ENCODE data around the gene GSDME. TPM values are rescaled to one million over a fixed set of nuclear protein-coding genes. Genes with fewer than 3 reads are reported as not detected.
A peak's percentile ranks its signal among the peaks of the same experiment; 100 is the strongest.
"Not testable (repeated sequence)": the region's sequence is repeated elsewhere in the genome, so short reads cannot be mapped to it uniquely, and the experiment has no call there.

The GSDME gene
- total RNA-seq, 1 experiment from 2014 or later, result 46.1 TPM

DNA sequence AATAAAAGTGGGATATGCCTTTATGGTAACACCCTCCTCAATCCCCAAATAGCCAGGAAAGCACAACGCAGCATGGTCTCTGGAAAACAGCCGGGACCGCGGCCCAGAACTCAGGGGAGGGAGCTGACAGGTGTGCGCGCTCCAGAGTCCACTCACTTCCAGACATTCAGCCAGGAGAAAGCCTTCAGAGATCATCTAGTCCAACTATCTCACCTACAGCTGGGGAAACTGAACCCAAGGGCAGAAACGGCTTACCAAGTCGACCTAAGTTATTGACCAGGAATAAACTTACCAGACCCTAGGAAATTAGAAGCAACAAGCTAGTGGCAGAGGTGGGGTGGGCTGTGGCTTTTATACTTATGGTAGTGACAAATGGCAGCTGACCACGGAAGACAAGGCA lies 16.4 kb downstream of the GSDME start:
- peaks cover 36% of the 10 kb centered on the region for H3K4me1 Mint-ChIP-seq (ENCODE audit: insufficient read depth, unreplicated experiment)
- TF ChIP-seq, protein P1, sequence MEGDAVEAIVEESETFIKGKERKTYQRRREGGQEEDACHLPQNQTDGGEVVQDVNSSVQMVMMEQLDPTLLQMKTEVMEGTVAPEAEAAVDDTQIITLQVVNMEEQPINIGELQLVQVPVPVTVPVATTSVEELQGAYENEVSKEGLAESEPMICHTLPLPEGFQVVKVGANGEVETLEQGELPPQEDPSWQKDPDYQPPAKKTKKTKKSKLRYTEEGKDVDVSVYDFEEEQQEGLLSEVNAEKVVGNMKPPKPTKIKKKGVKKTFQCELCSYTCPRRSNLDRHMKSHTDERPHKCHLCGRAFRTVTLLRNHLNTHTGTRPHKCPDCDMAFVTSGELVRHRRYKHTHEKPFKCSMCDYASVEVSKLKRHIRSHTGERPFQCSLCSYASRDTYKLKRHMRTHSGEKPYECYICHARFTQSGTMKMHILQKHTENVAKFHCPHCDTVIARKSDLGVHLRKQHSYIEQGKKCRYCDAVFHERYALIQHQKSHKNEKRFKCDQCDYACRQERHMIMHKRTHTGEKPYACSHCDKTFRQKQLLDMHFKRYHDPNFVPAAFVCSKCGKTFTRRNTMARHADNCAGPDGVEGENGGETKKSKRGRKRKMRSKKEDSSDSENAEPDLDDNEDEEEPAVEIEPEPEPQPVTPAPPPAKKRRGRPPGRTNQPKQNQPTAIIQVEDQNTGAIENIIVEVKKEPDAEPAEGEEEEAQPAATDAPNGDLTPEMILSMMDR (IDR thresholded peaks at IDR 0.05; ENCODE audit: unreplicated experiment), result no peak
- intact Hi-C loops (cut with micrococcal nuclease), result no loop called here
- peak overlapping the region; percentile 19 for H3K27ac Mint-ChIP-seq (ENCODE audit: low read depth, unreplicated experiment)
- peaks cover 9% of the 10 kb centered on the region for H3K36me3 Mint-ChIP-seq (ENCODE audit: insufficient read depth, unreplicated experiment)
- ChIA-PET POLR2A (interaction anchor here (1.2 to 3.7 kb wide), 8 partner anchors 11 to 164 kb away, joined by 3 to 60 read pairs (median 8); partner anchors contain the start of gene GSDME), CTCF (interaction anchor here (2.8 kb wide), 1 partner anchor 18 kb away, joined by 18 read pairs; no protein-coding TSS in a partner anchor)
- BruUV-seq (replicated peaks), result no TSS peak
- H3K27me3 Mint-ChIP-seq (ENCODE audit: insufficient read depth, unreplicated experiment), result no peaks in the 10 kb centered on the region
- H3K9me3 Mint-ChIP-seq (ENCODE audit: unreplicated experiment), result no peaks in the 10 kb centered on the region
- DNase-seq (ENCODE audit: unreplicated experiment), result no peak
- H3K4me3 Mint-ChIP-seq (ENCODE audit: unreplicated experiment), result no peak overlapping the region

GRCh38 chr7:24739306-24739705 lies 18.0 kb downstream of the GSDME start:
- ChIA-PET CTCF (interaction anchor here (0.7 kb wide), 1 partner anchor 92 kb away, joined by 3 read pairs; no protein-coding TSS in a partner anchor), POLR2A (no interaction called here)
- intact Hi-C loops (cut with micrococcal nuclease), result no loop called here
- H3K4me3 Mint-ChIP-seq (ENCODE audit: unreplicated experiment), result no peak overlapping the region
- H3K36me3 Mint-ChIP-seq (ENCODE audit: insufficient read depth, unreplicated experiment), result peaks cover 9% of the 10 kb centered on the region
- peaks cover 36% of the 10 kb centered on the region for H3K4me1 Mint-ChIP-seq (ENCODE audit: insufficient read depth, unreplicated experiment)
- TF ChIP-seq, protein P1 (IDR thresholded peaks at IDR 0.05; ENCODE audit: unreplicated experiment), result no peak
- H3K27ac Mint-ChIP-seq (ENCODE audit: low read depth, unreplicated experiment), result peak overlapping the region; percentile 19
- H3K27me3 Mint-ChIP-seq (ENCODE audit: insufficient read depth, unreplicated experiment), result no peaks in the 10 kb centered on the region
- no peak for DNase-seq (ENCODE audit: unreplicated experiment)
- no TSS peak for BruUV-seq (replicated peaks)
- no peaks in the 10 kb centered on the region for H3K9me3 Mint-ChIP-seq (ENCODE audit: unreplicated experiment)

DNA sequence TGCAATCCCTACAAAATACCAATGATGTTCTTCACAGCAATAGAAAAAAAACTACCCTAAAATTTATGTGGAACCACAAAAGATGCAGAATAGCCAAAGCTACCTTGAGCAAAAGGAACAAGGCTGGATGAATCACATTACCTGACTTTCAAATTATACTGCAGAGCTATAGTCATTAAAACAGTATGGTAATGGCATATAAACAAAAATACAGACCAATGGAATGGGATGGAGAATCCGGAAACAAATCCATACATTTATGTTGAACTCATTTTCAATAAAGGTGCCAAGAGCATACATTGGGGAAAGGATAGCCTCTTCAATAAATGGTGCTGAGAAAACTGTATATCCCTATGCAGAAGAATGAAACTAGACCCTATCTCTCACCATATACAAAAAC lies 18.7 kb downstream of the GSDME start:
- ChIA-PET POLR2A (interaction anchor here (0.6 kb wide), 1 partner anchor 1256 kb away, joined by 3 read pairs; no protein-coding TSS in a partner anchor), CTCF (interaction anchor here (0.8 kb wide), 1 partner anchor 15 kb away, joined by 3 read pairs; no protein-coding TSS in a partner anchor)
- H3K4me3 Mint-ChIP-seq (ENCODE audit: unreplicated experiment), result no peak overlapping the region
- H3K9me3 Mint-ChIP-seq (ENCODE audit: unreplicated experiment), result no peaks in the 10 kb centered on the region
- TF ChIP-seq, protein P1 (IDR thresholded peaks at IDR 0.05; ENCODE audit: unreplicated experiment), result no peak
- no TSS peak for BruUV-seq (replicated peaks)
- peaks cover 33% of the 10 kb centered on the region for H3K4me1 Mint-ChIP-seq (ENCODE audit: insufficient read depth, unreplicated experiment)
- peaks cover 11% of the 10 kb centered on the region for H3K36me3 Mint-ChIP-seq (ENCODE audit: insufficient read depth, unreplicated experiment)
- no peaks in the 10 kb centered on the region for H3K27me3 Mint-ChIP-seq (ENCODE audit: insufficient read depth, unreplicated experiment)
- DNase-seq (ENCODE audit: unreplicated experiment), result no peak
- no peak overlapping the region for H3K27ac Mint-ChIP-seq (ENCODE audit: low read depth, unreplicated experiment)
- intact Hi-C loops (cut with micrococcal nuclease), result no loop called here

GRCh38 chr7:24737281-24737680 lies 20.0 kb downstream of the GSDME start:
- ChIA-PET POLR2A (interaction anchor here (1.6 kb wide), 1 partner anchor 18 kb away, joined by 5 read pairs; no protein-coding TSS in a partner anchor), CTCF (no interaction called here)
- no peaks in the 10 kb centered on the region for H3K27me3 Mint-ChIP-seq (ENCODE audit: insufficient read depth, unreplicated experiment)
- TF ChIP-seq, protein P1 (IDR thresholded peaks at IDR 0.05; ENCODE audit: unreplicated experiment), result no peak
- H3K27ac Mint-ChIP-seq (ENCODE audit: low read depth, unreplicated experiment), result peak overlapping the region; percentile 71
- BruUV-seq (replicated peaks), result no TSS peak
- DNase-seq (ENCODE audit: unreplicated experiment), result peak; percentile 29
- peaks cover 29% of the 10 kb centered on the region for H3K4me1 Mint-ChIP-seq (ENCODE audit: insufficient read depth, unreplicated experiment)
- intact Hi-C loops (cut with micrococcal nuclease), result no loop called here
- H3K9me3 Mint-ChIP-seq (ENCODE audit: unreplicated experiment), result no peaks in the 10 kb centered on the region
- H3K4me3 Mint-ChIP-seq (ENCODE audit: unreplicated experiment), result no peak overlapping the region
- peaks cover 16% of the 10 kb centered on the region for H3K36me3 Mint-ChIP-seq (ENCODE audit: insufficient read depth, unreplicated experiment)

GRCh38 chr7:24735594-24735993 lies 21.7 kb downstream of the GSDME start:
- POLR2A ChIA-PET, result interaction anchor here (0.7 to 1.5 kb wide), 2 partner anchors 16 to 32 kb away, joined by 3 to 4 read pairs; no protein-coding TSS in a partner anchor
- CTCF ChIA-PET, result interaction anchor here (0.6 kb wide), 1 partner anchor 16 kb away, joined by 3 read pairs; no protein-coding TSS in a partner anchor
- Mint-ChIP-seq H3K36me3 (ENCODE audit: insufficient read depth, unreplicated experiment) (peaks cover 16% of the 10 kb centered on the region), H3K4me1 (ENCODE audit: insufficient read depth, unreplicated experiment) (peaks cover 21% of the 10 kb centered on the region)
- H3K4me3 Mint-ChIP-seq (ENCODE audit: unreplicated experiment); H3K9me3 Mint-ChIP-seq (ENCODE audit: unreplicated experiment); BruUV-seq (replicated peaks); DNase-seq (ENCODE audit: unreplicated experiment); H3K27me3 Mint-ChIP-seq (ENCODE audit: insufficient read depth, unreplicated experiment); intact Hi-C loops (cut with micrococcal nuclease); H3K27ac Mint-ChIP-seq (ENCODE audit: low read depth, unreplicated experiment): not testable (repeated sequence)

All from MCF 10A (cell line).